NOMO-1 treated with DMSO at 0.1 percent for 48 hours (cell line): ENCODE data around the gene THYN1.

ENCODE experiments used
- DNase-seq: peaks from one replicate; lab custom pipeline; 2025; ENCODE audit not compliant: unreplicated experiment; lab: John Stamatoyannopoulos, UW

THYN1 gene

DNA sequence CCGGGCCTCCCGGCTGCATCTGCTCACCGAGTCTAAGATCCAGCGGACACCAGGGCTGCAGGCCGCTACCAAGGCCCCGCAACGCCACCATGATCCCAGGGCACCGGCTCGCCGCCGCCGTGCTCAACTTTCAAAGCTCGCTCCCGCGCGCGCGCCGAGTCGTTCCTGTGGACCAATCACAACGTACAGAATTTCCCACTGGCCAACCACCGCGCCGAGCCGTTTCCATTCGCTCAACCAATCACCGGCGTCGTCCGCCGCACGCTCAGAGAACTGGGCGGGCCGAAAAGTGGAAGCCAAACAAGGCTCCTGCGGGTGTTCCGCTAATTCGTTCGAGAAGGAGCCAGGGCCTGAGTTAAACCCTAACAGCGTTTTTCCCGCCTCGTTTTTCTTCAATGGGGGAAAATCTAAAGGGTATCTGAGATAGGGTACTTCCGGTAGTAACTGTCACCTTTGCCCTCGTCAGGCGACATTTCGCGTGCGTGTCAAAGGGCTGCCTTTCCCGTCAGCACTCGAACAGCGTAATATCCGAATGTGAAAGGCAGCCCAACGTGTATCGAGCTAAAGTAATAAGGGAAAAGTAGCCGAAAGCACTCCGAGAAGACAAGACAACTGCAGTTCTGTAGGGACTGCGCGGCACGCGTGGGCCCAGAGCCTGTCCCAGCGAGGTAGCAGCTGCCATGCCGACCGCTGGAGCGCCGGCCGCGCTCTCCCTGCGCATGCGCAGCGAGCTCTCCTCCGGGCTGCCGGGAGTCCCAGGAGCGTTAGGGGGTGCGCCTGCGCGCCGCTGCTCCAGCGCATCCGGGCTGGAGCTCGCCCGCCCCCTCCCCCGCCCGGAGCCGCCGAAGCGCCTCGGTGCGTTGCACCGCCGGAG lies 29.1 kb downstream of the THYN1 start, which contains the start of the genes NCAPD3 and VPS26B:
NCAPD3 (minus strand) TSS at position 132 of the 874 bp plus-strand sequence; CDS start at position 91, 41 bp downstream.
VPS26B (plus strand) TSS at position 836 of the 874 bp plus-strand sequence. CDS start 452 bp downstream, outside the sequence.
- peak; percentile 95 for DNase-seq

DNA sequence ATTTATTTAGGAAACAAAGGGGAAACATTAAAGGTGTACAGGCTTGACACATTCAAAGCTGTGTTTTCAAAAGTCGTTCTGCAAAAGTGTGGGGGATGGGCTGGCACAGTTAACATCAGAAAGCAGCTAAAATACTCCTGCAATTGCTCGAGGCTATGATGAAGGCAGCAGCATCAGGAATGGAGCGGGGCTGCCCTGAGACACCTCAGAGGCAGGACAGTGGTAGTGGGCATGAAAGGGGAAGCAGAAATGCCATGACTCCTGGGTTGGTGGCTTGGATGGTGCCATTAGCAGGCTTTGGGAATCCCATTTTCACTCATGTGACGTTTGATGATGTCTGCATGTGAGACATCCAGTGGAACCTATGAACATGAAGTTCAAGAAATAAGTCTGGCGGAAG lies 30.0 kb downstream of the THYN1 start:
- DNase-seq, result peak; percentile 13

DNA sequence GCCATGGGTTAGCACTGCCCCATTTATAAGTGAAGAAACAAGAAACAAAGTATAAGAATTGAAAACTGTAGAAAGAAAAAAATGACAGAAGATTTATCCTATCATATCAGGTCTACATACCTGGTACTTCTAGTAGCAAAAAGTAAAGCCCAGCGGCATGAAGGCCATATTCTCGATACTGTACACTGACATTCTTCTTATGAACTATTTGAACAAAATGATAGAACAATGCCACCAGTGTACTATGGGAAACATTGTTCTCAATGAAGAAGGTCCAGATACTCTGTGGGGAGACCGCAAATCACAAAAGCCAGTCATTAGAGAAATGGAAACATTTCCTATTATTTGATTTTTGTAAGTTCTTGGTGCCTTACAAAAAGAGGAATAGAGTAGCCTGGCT lies 36.3 kb downstream of the THYN1 start:
- DNase-seq, result no peak

GRCh38 chr11:134215836-134216235 lies 37.3 kb downstream of the THYN1 start:
- DNase-seq, result no peak

DNA sequence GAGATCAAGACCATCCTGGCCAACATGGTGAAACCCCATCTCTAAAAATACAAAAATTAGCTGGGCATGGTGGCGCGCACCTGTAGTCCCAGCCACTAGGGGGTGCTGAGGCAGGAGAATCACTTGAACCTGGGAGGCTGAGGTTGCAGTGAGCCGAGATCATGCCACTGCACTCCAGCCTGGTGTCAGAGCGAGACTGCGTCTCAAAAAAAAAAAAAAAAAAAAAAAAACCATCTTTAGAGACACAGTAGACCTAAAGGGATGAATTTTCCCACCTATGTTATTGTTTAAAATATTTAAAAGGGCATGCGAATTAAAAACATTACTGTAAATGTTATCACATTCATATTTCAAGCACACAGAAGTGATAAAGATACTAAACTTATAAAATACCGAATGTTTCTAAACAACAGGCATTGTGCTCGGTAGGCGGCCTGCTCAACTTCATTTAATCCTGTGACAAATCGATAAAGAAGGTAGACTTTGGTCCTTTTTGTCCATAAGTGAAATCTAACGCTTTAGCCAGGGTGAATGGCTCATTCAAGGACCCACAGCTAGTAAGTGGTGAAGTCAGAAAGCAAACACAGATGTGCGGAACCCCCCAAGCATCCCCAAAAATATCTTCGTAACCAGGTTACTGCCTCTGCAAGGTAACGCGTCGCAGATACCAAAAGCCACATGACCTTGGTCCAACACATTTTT lies 45.5 kb downstream of the THYN1 start:
- DNase-seq, result peak; percentile 0

GRCh38 chr11:134206185-134206584 lies 47.0 kb downstream of the THYN1 start:
- DNase-seq, result no peak

DNA sequence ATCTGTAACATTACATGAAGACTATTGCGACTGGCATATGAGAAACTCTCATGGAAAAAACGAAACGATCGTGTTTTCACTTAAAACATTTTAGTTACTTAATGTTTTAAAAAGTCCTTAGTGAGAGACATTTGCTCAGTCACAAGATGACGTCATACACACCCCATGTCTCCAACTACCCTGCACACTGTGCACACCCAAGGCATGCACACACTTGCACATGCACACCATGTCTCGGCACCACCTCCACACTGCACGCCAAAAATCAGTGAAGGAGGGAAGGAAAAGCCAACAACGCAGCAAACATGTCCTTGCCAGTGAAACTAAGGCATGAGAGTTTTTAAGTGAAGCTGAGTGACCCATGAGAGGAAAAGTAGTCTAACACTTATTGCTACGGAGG lies 47.4 kb downstream of the THYN1 start:
- DNase-seq, result no peak

DNA sequence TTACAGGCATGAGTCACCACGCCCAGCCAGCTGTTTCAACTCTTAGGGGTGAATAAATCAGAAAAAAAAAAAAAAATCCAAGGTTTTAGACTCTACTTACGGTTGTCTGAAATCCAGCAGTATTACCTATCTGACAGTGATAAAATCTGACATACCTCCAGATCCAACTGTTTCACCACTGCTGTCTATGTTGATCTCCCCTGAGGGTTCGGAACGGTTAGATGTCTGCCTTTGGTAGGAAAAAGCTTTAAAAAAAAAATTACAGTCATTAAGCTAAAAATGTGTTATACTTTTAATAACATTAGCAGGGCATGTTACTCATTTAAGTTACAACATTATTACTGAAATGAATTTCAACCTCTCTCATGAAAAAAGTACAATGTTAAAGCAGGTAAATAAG lies 50.5 kb downstream of the THYN1 start:
- no peak for DNase-seq

GRCh38 chr11:134200688-134201087 lies 52.5 kb downstream of the THYN1 start:
- no peak for DNase-seq

DNA sequence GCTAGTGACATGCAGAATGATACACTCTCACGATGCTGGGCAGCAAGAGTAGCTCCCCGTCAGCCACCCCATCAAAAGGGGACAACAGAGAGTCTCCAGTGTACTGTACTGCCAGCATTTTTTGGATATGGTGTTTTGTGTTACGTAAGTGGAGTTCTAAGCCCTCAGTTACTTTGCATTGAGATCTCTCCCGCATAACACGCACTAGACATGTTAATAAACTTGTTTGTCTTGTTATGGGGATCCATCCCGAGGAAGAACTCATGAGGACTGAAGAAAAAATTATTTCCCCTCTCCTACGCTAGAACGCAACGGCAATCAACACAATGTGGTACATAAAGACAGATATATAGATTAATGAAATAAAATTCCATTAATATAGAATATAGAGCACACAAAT lies 53.6 kb downstream of the THYN1 start:
- no peak for DNase-seq
